ENCODE results near the gene SPEN. TPM values are rescaled to one million over a fixed set of nuclear protein-coding genes. Genes with fewer than 3 reads are reported as not detected.

Gene SPEN
- total and polyA plus RNA-seq, 2 experiments from 2014 or later = 25.8 to 31.6 TPM

GRCh38 chr1:15948595-15949452 lies 101.3 kb downstream of the SPEN start:
- H3K27ac ChIP-seq = no peak overlapping the region

GRCh38 chr1:15949453-15950245 lies 102.1 kb downstream of the SPEN start:
- peak overlapping the region; percentile 70 for H3K27ac ChIP-seq
- DNase-seq (ENCODE audit: low read depth in 1 of 2, low spot score in 1 of 2) = peak; percentile 56 to 98
- H3K9me3 ChIP-seq (ENCODE audit: low read depth) = no peaks in the 10 kb centered on the region
- no peak overlapping the region for H3K4me3 ChIP-seq
- peaks cover 56% of the 10 kb centered on the region for H3K4me1 ChIP-seq (ENCODE audit: low read depth)
- no peaks in the 10 kb centered on the region for H3K27me3 ChIP-seq
- peaks cover under 1% of the 10 kb centered on the region for H3K36me3 ChIP-seq
- TF ChIP-seq, protein P1, sequence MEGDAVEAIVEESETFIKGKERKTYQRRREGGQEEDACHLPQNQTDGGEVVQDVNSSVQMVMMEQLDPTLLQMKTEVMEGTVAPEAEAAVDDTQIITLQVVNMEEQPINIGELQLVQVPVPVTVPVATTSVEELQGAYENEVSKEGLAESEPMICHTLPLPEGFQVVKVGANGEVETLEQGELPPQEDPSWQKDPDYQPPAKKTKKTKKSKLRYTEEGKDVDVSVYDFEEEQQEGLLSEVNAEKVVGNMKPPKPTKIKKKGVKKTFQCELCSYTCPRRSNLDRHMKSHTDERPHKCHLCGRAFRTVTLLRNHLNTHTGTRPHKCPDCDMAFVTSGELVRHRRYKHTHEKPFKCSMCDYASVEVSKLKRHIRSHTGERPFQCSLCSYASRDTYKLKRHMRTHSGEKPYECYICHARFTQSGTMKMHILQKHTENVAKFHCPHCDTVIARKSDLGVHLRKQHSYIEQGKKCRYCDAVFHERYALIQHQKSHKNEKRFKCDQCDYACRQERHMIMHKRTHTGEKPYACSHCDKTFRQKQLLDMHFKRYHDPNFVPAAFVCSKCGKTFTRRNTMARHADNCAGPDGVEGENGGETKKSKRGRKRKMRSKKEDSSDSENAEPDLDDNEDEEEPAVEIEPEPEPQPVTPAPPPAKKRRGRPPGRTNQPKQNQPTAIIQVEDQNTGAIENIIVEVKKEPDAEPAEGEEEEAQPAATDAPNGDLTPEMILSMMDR (IDR thresholded peaks at IDR 0.05; ENCODE audit: low read depth, low read length) = no peak

More at GRCh38 chr1:15948595-15949452, 101.3 kb downstream of the SPEN start:
- peak in 1 of 2 donors; percentile 97 for DNase-seq (ENCODE audit: low read depth in 1 of 2, low spot score in 1 of 2)
- H3K4me1 ChIP-seq (ENCODE audit: low read depth) = peaks cover 49% of the 10 kb centered on the region
- no peak overlapping the region for H3K4me3 ChIP-seq
- H3K36me3 ChIP-seq = peaks cover 9% of the 10 kb centered on the region
- no peaks in the 10 kb centered on the region for H3K27me3 ChIP-seq
- no peaks in the 10 kb centered on the region for H3K9me3 ChIP-seq (ENCODE audit: low read depth)
- TF ChIP-seq, protein P1 (IDR thresholded peaks at IDR 0.05; ENCODE audit: low read depth, low read length) = no peak

GRCh38 chr1:15950302-15950701 lies 102.8 kb downstream of the SPEN start:
- TF ChIP-seq, protein P1 (IDR thresholded peaks at IDR 0.05; ENCODE audit: low read depth, low read length) = no peak
- Histone ChIP-seq H3K27ac (peak overlapping the region; percentile 70), H3K9me3 (ENCODE audit: low read depth) (no peaks in the 10 kb centered on the region), H3K36me3 (no peaks in the 10 kb centered on the region), H3K27me3 (no peaks in the 10 kb centered on the region), H3K4me3 (no peak overlapping the region), H3K4me1 (ENCODE audit: low read depth) (peaks cover 56% of the 10 kb centered on the region)
- no peak for DNase-seq (ENCODE audit: low read depth in 1 of 2, low spot score in 1 of 2)

- no peaks in the 10 kb centered on the region for H3K27me3 ChIP-seq
- H3K4me1 ChIP-seq (ENCODE audit: low read depth) = peaks cover 58% of the 10 kb centered on the region
- H3K4me3 ChIP-seq = no peak overlapping the region
- H3K9me3 ChIP-seq (ENCODE audit: low read depth) = no peaks in the 10 kb centered on the region
- peak in 1 of 2 donors; percentile 88 for DNase-seq (ENCODE audit: low read depth in 1 of 2, low spot score in 1 of 2)
- H3K27ac ChIP-seq = no peak overlapping the region
- no peaks in the 10 kb centered on the region for H3K36me3 ChIP-seq
- TF ChIP-seq, protein P1 (IDR thresholded peaks at IDR 0.05; ENCODE audit: low read depth, low read length) = no peak
These were observed 103.3 kb downstream of the SPEN start for GRCh38 chr1:15950763-15951295.

GRCh38 chr1:15951341-15952153 lies 104.0 kb downstream of the SPEN start:
- TF ChIP-seq, protein P1 (IDR thresholded peaks at IDR 0.05; ENCODE audit: low read depth, low read length) = no peak
- Histone ChIP-seq H3K4me3 (no peak overlapping the region), H3K27ac (no peak overlapping the region), H3K27me3 (no peaks in the 10 kb centered on the region), H3K4me1 (ENCODE audit: low read depth) (peaks cover 66% of the 10 kb centered on the region), H3K9me3 (ENCODE audit: low read depth) (no peaks in the 10 kb centered on the region), H3K36me3 (no peaks in the 10 kb centered on the region)
- DNase-seq (ENCODE audit: low read depth in 1 of 2, low spot score in 1 of 2) = no peak
